ENCODE results near the gene MKS1. TPM values are rescaled to one million over a fixed set of nuclear protein-coding genes. Genes with fewer than 3 reads are reported as not detected.

Gene MKS1
- total RNA-seq (1 to 10 TPM; 4.6 to 6.4 TPM), total RNA-seq (2.8 to 34.5 (median 23.3) reads per million in 172 experiments)
- polyA plus RNA-seq (2013, experiment 1 of 2), result 12.8 TPM
- polyA plus RNA-seq (2013, experiment 2 of 2), result 12.2 TPM

DNA sequence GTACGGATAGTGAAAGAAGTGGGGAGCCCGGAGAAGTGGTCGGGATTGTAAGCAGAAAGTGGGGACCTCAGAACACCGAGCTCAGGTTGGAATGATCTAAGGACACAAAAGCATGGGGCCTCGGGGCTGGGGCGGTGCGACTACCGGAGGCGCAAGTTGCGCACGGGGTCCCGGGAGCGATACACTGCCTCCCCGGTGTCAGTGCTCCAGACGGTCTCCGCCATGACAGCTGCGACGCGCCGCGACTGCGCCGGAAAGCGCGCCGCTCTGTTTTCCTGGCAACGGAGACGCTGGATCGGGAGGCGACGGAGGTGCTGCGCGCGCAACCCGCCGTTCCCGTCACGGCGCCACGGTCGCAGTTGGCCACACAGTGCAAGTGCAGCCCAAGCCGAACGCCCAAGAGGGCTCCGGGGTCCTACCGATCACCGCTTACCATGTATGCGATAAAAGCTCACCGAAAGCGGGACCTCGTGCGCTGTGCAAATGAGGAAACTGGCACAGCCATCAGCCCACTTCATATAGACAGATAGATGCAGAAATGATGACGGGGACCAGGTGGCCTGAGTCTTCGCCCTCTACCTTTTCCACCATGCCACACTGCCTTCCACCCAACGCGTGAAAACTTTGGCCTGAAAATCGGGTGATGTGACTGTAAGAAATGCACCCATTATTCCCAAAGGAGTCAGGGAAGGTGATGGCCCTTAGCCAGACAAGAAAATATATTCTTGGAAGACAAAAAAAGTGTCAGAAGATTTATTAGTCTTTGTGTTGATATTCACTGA lies at the start of gene MKS1:
TSS of gene MKS1 (minus strand) at position 249 of the 782 bp plus-strand sequence. CDS start at position 224, 25 bp downstream.
- peak; percentile 97 for ATAC-seq (ENCODE audit: poor library complexity)
- no peaks in the 10 kb centered on the region for H3K36me3 ChIP-seq (ENCODE audit: insufficient read depth, low read length)
- H3K4me1 ChIP-seq (ENCODE audit: insufficient read depth, low read length), result peaks cover 16% of the 10 kb centered on the region
- Mint-ChIP-seq H3K27ac (peak within 1 kb of the TSS; percentile 90), H3K4me3 (peak within 1 kb of the TSS; percentile 90), H3K4me1 (ENCODE audit: low read depth) (peaks cover 25% of the 10 kb centered on the region), H3K9me3 (no peaks in the 10 kb centered on the region), H3K27me3 (no peaks in the 10 kb centered on the region), H3K36me3 (ENCODE audit: low read depth) (peaks cover 27% of the 10 kb centered on the region)
- intact Hi-C loops (cut with DNase I, micrococcal nuclease), result loop anchor here (1.0 to 5.0 kb wide), 8 partner anchors 30 to 888 kb away; partner anchors contain the start of genes MRPS23 (in 1 of the 2), SRSF1 (in 1 of the 2) and TRIM37 (in 1 of the 2)
- H3K9me3 ChIP-seq (ENCODE audit: control insufficient read depth in 1 of 2, insufficient read depth in 1 of 2, low read length in 2 of 2), result no peaks in the 10 kb centered on the region
- DNase-seq, result peak; percentile 92 to 97 (median 95)
- H3K27ac ChIP-seq (ENCODE audit: low read depth in 1 of 2, low read length in 2 of 2), result peak within 1 kb of the TSS; percentile 62 to 79
- CTCF ChIA-PET, result interaction anchor here (1.0 to 1.6 kb wide), 2 partner anchors 72 to 198 kb away, joined by 3 to 4 read pairs; partner anchors contain the start of gene RNF43
- peak; percentile 78 for TF ChIP-seq CTCF (IDR thresholded peaks at IDR 0.05)
- POLR2A ChIA-PET, result interaction anchor here (0.5 to 1.8 kb wide), 16 partner anchors 18 to 1134 kb away, joined by 3 to 10 read pairs (median 3); partner anchors contain the start of genes AKAP1, DYNLL2, HSF5 and MRPS23
- H3K4me3 ChIP-seq (ENCODE audit: low read length), result peak within 1 kb of the TSS; percentile 88
- H3K27me3 ChIP-seq (ENCODE audit: control insufficient read depth in 1 of 2, insufficient read depth in 2 of 2, low read length in 2 of 2), result no peaks in the 10 kb centered on the region

DNA sequence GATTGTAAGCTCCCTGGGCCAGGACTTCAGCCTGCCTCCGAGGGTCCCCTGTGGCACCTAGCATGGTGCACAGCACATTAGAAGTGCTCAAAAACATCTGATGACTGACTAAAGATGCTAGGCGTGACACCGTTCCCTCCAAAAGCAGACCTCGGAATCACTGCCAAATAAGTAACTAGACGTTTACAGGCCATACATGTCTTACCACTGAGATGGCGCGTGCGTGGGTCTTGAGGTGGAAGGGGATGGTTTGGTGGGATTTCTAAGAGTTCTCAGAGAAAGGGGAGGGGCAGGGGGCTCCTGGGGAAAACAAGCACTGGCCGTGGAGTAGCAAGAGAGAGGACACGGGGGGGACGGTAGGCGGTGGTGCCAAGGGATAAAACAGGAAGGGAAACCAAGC lies 49.3 kb upstream of the MKS1 start:
- H3K9me3 Mint-ChIP-seq, result no peaks in the 10 kb centered on the region

More for the DNA sequence above, 49.3 kb upstream of the MKS1 start:
- no peaks in the 10 kb centered on the region for H3K36me3 ChIP-seq (ENCODE audit: insufficient read depth, low read length)
- CTCF ChIA-PET, result no interaction called here
- Mint-ChIP-seq H3K27ac (no peak overlapping the region), H3K4me1 (ENCODE audit: low read depth) (no peaks in the 10 kb centered on the region), H3K4me3 (no peak overlapping the region), H3K27me3 (peaks cover 44% of the 10 kb centered on the region), H3K36me3 (ENCODE audit: low read depth) (no peaks in the 10 kb centered on the region)
- no peak overlapping the region for H3K27ac ChIP-seq (ENCODE audit: low read depth in 1 of 2, low read length in 2 of 2)
- H3K4me3 ChIP-seq (ENCODE audit: low read length), result no peak overlapping the region
- ATAC-seq (ENCODE audit: poor library complexity), result no peak
- H3K4me1 ChIP-seq (ENCODE audit: insufficient read depth, low read length), result no peaks in the 10 kb centered on the region
- intact Hi-C loops (cut with DNase I, micrococcal nuclease), result no loop called here
- no peak for DNase-seq
- peaks cover 16 to 22% of the 10 kb centered on the region in 2 experiments for H3K27me3 ChIP-seq (ENCODE audit: control insufficient read depth in 1 of 2, insufficient read depth in 2 of 2, low read length in 2 of 2)
- H3K9me3 ChIP-seq (ENCODE audit: control insufficient read depth in 1 of 2, insufficient read depth in 1 of 2, low read length in 2 of 2), result no peaks in the 10 kb centered on the region
- POLR2A ChIA-PET, result no interaction called here
- no peak for TF ChIP-seq CTCF (IDR thresholded peaks at IDR 0.05)
